CD14-positive monocyte (primary cell): Measurements from ENCODE around the gene NEDD4L. TPM values are rescaled to one million over a fixed set of nuclear protein-coding genes. Genes with fewer than 3 reads are reported as not detected.

Source experiments
- DNase-seq, 3 donors: peaks; one replicate each; pipeline ENCODE4 v3.0.0-alpha.2; 2011 to 2022
- H2AFZ ChIP-seq: 2 replicates; pipeline ENCODE4 v1.6.0; 2012; ENCODE audit warnings: mild to moderate bottlenecking, low read depth, low read length, inconsistent platforms; ENCODE audit not compliant: insufficient read depth, poor library complexity, severe bottlenecking
- H3K27ac ChIP-seq, 2 donors: 1 replicate in 1 of 2; 2 replicates in 1 of 2; pipeline ENCODE4 v1.5.1; 2012 to 2013; ENCODE audit warnings: low read length in 2 of 2, control low read depth in 1 of 2, inconsistent platforms in 1 of 2, low read depth in 1 of 2, mild to moderate bottlenecking in 1 of 2
- H3K27me3 ChIP-seq, 2 donors: one replicate each; pipeline versions ENCODE4 v1.6.0 to v1.6.1; 2011 to 2013; ENCODE audit warnings: low read length in 2 of 2; ENCODE audit not compliant: control insufficient read depth in 2 of 2, insufficient read depth in 2 of 2
- H3K36me3 ChIP-seq, 2 donors: replicated peaks in 1 of 2; 1 replicate in 1 of 2; 2 replicates in 1 of 2; pipeline versions ENCODE4 v1.5.1 to v1.6.1; 2012 to 2013; ENCODE audit warnings: low read length in 2 of 2, control low read depth in 1 of 2, inconsistent platforms in 1 of 2, mild to moderate bottlenecking in 1 of 2; ENCODE audit not compliant: insufficient read depth in 2 of 2, control insufficient read depth in 1 of 2
- H3K4me1 ChIP-seq, 2 donors: 1 replicate in 1 of 2; 2 replicates in 1 of 2; pipeline versions ENCODE4 v1.5.1 to v1.6.1; 2012 to 2013; ENCODE audit warnings: low read length in 2 of 2, control low read depth in 1 of 2, inconsistent platforms in 1 of 2, mild to moderate bottlenecking in 1 of 2, moderate library complexity in 1 of 2; ENCODE audit not compliant: insufficient read depth in 2 of 2, control insufficient read depth in 1 of 2
- H3K4me2 ChIP-seq: replicated peaks from 2 replicates; pipeline ENCODE3; 2012; ENCODE audit warnings: low read length, moderate library complexity, mild to moderate bottlenecking; ENCODE audit not compliant: poor library complexity, severe bottlenecking; ENCODE audit errors: extremely low read depth
- H3K4me3 ChIP-seq, 3 experiments: fragments of 200-600 bp in 1 of 3; sonication (generic) in 1 of 3; replicated peaks in 1 of 3; 1 replicate in 2 of 3; 2 replicates in 1 of 3; pipeline ENCODE4 v1.5.1; 2011 to 2013; ENCODE audit warnings: low read length in 3 of 3, mild to moderate bottlenecking in 3 of 3, control low read depth in 2 of 3, low read depth in 2 of 3, inconsistent platforms in 1 of 3, moderate library complexity in 1 of 3
- H3K79me2 ChIP-seq: 2 replicates; pipeline ENCODE4 v1.6.0; 2012; ENCODE audit warnings: mild to moderate bottlenecking, control low read depth, inconsistent platforms, low read length, moderate library complexity; ENCODE audit not compliant: insufficient read depth
- H3K9ac ChIP-seq: 2 replicates; pipeline ENCODE4 v1.6.0; 2017; ENCODE audit warnings: low read length, mild to moderate bottlenecking; ENCODE audit not compliant: insufficient read depth, poor library complexity, severe bottlenecking
- H3K9me3 ChIP-seq, 2 donors: replicated peaks in 1 of 2; 1 replicate in 1 of 2; 2 replicates in 1 of 2; pipeline versions ENCODE4 v1.5.1 to v1.6.1; 2012 to 2013; ENCODE audit warnings: low read length in 2 of 2, control low read depth in 1 of 2; ENCODE audit not compliant: control insufficient read depth in 1 of 2, insufficient read depth in 1 of 2
- H4K20me1 ChIP-seq: 2 replicates; pipeline ENCODE4 v1.6.0; 2012; ENCODE audit warnings: mild to moderate bottlenecking, low read length, control low read depth, moderate library complexity; ENCODE audit not compliant: insufficient read depth
- H3K27ac Mint-ChIP-seq, 7 donors: one replicate each; pipeline ENCODE4 v1.8.0; 2020; ENCODE audit warnings: mild to moderate bottlenecking in 7 of 7, mixed read lengths in 7 of 7, moderate library complexity in 6 of 7, inconsistent platforms in 2 of 7
- H3K27me3 Mint-ChIP-seq, 3 donors: one replicate each; pipeline ENCODE4 v1.8.0; 2021 to 2022; ENCODE audit warnings: low read depth in 3 of 3, mild to moderate bottlenecking in 3 of 3, mixed read lengths in 3 of 3, moderate library complexity in 3 of 3, inconsistent platforms in 1 of 3
- H3K36me3 Mint-ChIP-seq, 2 donors: one replicate each; pipeline ENCODE4 v1.8.0; 2020; ENCODE audit warnings: mixed read lengths in 2 of 2, inconsistent platforms in 1 of 2, mild to moderate bottlenecking in 1 of 2
- H3K4me1 Mint-ChIP-seq: one replicate; pipeline ENCODE4 v1.8.0; 2020; ENCODE audit warnings: mild to moderate bottlenecking, mixed read lengths
- H3K4me3 Mint-ChIP-seq, 2 donors: one replicate each; pipeline ENCODE4 v1.8.0; 2020; ENCODE audit warnings: mild to moderate bottlenecking in 2 of 2, mixed read lengths in 2 of 2, moderate library complexity in 1 of 2
- H3K9me3 Mint-ChIP-seq, 7 donors: one replicate each; pipeline ENCODE4 v1.8.0; 2020 to 2022; ENCODE audit warnings: mixed read lengths in 7 of 7, mild to moderate bottlenecking in 6 of 7, moderate library complexity in 6 of 7, inconsistent platforms in 2 of 7
- WGBS: methylation state at CpG from one replicate; pipeline ENCODE4 v1.1.5; 2013; ENCODE audit warnings: missing lambda C conversion rate; ENCODE audit not compliant: insufficient coverage; 5-methylcytosine and 5-hydroxymethylcytosine counted together
- intact Hi-C, 2 donors: fragments of 100-400 bp; cut with micrococcal nuclease; formaldehyde crosslinking; loops; one replicate each; pipeline versions ENCODE4 v1.15.0 to v1.15.1; 2023
- polyA plus RNA-seq, 3 donors: library from polyadenylated mRNA; depleted of rRNA in 1 of 3; unstranded in 2 of 3; stranded (reverse) in 1 of 3; fragments of 300-500 nt in 2 of 3; fragments of >200 nt in 1 of 3; fragmentation: Illumina TruSeq in 2 of 3; gene quantifications; 1 replicate in 2 of 3; 2 replicates in 1 of 3; pipeline ENCODE4 v1.2.3, GENCODE V29; 2012 to 2021
- TF ChIP-seq, protein P1 (sequence below): fragments of 200-600 bp; IDR thresholded peaks from one replicate; pipeline ENCODE4 v1.8.0; 2022; ENCODE audit warnings: antibody characterized with exemption, mild to moderate bottlenecking

The NEDD4L gene
- polyA plus RNA-seq, 3 donors: 2.5 to 5.2 (median 4.5) TPM

DNA sequence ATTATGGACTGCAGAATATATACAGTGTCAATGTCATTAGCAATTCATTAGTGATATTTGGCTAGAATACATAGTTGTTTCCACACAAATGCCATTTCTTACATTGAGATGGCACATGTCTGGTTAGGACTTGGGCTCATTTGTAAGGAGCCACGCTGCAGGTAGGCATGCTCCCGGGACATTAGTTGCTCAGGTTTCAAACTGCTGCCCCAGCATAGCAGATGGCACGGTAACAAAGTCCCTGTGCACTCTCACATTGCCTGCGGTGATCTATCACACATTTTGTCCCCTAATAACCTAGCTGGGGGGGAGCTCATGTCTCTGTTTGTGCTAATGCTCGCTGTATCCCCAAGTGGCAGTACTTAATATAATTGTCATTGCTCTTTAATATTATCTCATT lies 185.1 kb downstream of the NEDD4L start:
- TF ChIP-seq, protein P1, sequence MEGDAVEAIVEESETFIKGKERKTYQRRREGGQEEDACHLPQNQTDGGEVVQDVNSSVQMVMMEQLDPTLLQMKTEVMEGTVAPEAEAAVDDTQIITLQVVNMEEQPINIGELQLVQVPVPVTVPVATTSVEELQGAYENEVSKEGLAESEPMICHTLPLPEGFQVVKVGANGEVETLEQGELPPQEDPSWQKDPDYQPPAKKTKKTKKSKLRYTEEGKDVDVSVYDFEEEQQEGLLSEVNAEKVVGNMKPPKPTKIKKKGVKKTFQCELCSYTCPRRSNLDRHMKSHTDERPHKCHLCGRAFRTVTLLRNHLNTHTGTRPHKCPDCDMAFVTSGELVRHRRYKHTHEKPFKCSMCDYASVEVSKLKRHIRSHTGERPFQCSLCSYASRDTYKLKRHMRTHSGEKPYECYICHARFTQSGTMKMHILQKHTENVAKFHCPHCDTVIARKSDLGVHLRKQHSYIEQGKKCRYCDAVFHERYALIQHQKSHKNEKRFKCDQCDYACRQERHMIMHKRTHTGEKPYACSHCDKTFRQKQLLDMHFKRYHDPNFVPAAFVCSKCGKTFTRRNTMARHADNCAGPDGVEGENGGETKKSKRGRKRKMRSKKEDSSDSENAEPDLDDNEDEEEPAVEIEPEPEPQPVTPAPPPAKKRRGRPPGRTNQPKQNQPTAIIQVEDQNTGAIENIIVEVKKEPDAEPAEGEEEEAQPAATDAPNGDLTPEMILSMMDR: no peak
- no peak overlapping the region for H3K9ac ChIP-seq
- no peaks in the 10 kb centered on the region for H4K20me1 ChIP-seq
- no peaks in the 10 kb centered on the region for H3K36me3 ChIP-seq
- peaks cover 3 to 10% of the 10 kb centered on the region in 2 donors for H3K4me1 ChIP-seq
- Mint-ChIP-seq H3K27ac (no peak overlapping the region), H3K9me3 (peaks cover 0 to 2% (median 0%) of the 10 kb centered on the region in 7 donors), H3K4me3 (no peak overlapping the region), H3K36me3 (no peaks in the 10 kb centered on the region), H3K4me1 (peaks cover 15% of the 10 kb centered on the region), H3K27me3 (peaks cover 14 to 26% (median 25%) of the 10 kb centered on the region in 3 donors)
- H3K9me3 ChIP-seq: no peaks in the 10 kb centered on the region
- H3K79me2 ChIP-seq: no peaks in the 10 kb centered on the region
- 92% methylated on average over 2 of the region's 5 CpGs for WGBS
- intact Hi-C loops: loop anchor here (10.0 kb wide), 2 partner anchors 76 to 86 kb away; no protein-coding TSS in a partner anchor
- H3K27me3 ChIP-seq: peaks cover 2 to 5% of the 10 kb centered on the region in 2 donors
- no peak overlapping the region for H3K27ac ChIP-seq
- H2AFZ ChIP-seq: no peak overlapping the region
- no peak for DNase-seq
- no peak overlapping the region for H3K4me3 ChIP-seq
- H3K4me2 ChIP-seq: no peak overlapping the region

DNA sequence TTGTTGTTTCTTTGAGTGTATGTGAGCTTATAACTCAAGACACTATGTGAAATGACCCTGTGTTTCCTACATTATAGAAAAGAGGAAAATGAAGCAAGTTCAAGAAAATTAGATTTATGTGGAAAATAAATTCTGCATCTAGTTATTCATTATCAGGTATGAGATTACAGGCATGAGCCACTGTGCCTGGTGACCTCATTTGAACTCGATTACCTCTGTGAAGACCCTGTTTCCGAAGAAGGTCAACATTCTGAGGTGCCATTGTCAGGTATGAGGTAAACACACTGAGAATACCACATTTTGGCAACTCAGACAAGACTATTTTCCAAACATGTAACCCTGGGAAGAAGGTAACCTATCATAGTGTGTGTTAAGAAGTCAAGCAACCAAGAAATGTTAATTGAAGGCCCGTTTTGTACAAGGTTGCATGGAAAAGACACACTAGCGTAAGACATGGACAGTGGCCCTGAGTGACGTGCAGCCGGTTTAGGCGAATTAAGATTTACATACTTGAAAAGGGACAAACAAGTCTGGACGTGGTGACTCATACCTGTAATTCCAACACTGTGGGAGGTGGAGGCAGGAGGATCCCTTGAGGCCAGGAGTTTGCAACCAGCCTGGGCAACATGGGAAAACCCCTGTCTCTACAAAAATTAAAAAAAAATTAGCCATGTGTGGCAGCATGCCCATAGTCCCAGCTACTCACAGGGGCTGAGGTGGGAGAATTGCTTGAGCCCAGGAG lies 186.6 kb downstream of the NEDD4L start:
- Mint-ChIP-seq H3K36me3 (no peaks in the 10 kb centered on the region), H3K27ac (no peak overlapping the region), H3K4me3 (no peak overlapping the region), H3K9me3 (peaks cover 0 to 2% (median 0%) of the 10 kb centered on the region in 7 donors), H3K27me3 (peaks cover 12 to 18% (median 16%) of the 10 kb centered on the region in 3 donors), H3K4me1 (peaks cover 10% of the 10 kb centered on the region)
- WGBS: 89% methylated on average over 6 of the region's 8 CpGs
- H2AFZ ChIP-seq: no peak overlapping the region
- H3K4me1 ChIP-seq: peaks cover 3 to 10% of the 10 kb centered on the region in 2 donors
- TF ChIP-seq, protein P1: no peak
- intact Hi-C loops: no loop called here
- no peaks in the 10 kb centered on the region for H3K79me2 ChIP-seq
- no peak overlapping the region for H3K4me2 ChIP-seq
- peak in 1 of 3 donors; percentile 15 for DNase-seq
- no peaks in the 10 kb centered on the region for H4K20me1 ChIP-seq
- H3K9ac ChIP-seq: no peak overlapping the region
- peaks cover 2% of the 10 kb centered on the region in 2 donors for H3K27me3 ChIP-seq
- no peak overlapping the region for H3K4me3 ChIP-seq
- no peaks in the 10 kb centered on the region for H3K9me3 ChIP-seq
- H3K36me3 ChIP-seq: no peaks in the 10 kb centered on the region
- no peak overlapping the region for H3K27ac ChIP-seq
